ENCODE measurements around the gene CHPF. TPM values are rescaled to one million over a fixed set of nuclear protein-coding genes. Genes with fewer than 3 reads are reported as not detected.

CHPF gene
- total RNA-seq, 1 experiment from 2014 or later, result 81.2 TPM

- POLR2A ChIA-PET, result interaction anchor here (0.7 to 1.6 kb wide), 4 partner anchors 14 to 34 kb away, joined by 3 to 4 read pairs (median 3); no protein-coding TSS in a partner anchor
- BruUV-seq (replicated peaks), result no TSS peak
Observed at GRCh38 chr2:219495531-219496122, 48.0 kb downstream of the CHPF start.

GRCh38 chr2:219494952-219495530 is 48.6 kb downstream of the CHPF start:
- no peak overlapping the region for H3K4me3 Mint-ChIP-seq (ENCODE audit: unreplicated experiment)
- no TSS peak for BruUV-seq (replicated peaks)
- DNase-seq (ENCODE audit: unreplicated experiment), result no peak
- no peaks in the 10 kb centered on the region for H3K9me3 Mint-ChIP-seq (ENCODE audit: unreplicated experiment)
- intact Hi-C loops (cut with micrococcal nuclease), result no loop called here
- H3K36me3 Mint-ChIP-seq (ENCODE audit: insufficient read depth, unreplicated experiment), result peaks cover 4% of the 10 kb centered on the region
- peaks cover 16% of the 10 kb centered on the region for H3K4me1 Mint-ChIP-seq (ENCODE audit: insufficient read depth, unreplicated experiment)
- TF ChIP-seq CTCF (IDR thresholded peaks at IDR 0.05; ENCODE audit: unreplicated experiment), result no peak
- POLR2A ChIA-PET, result interaction anchor here (1.3 to 1.6 kb wide), 3 partner anchors 21 to 35 kb away, joined by 3 to 4 read pairs (median 3); no protein-coding TSS in a partner anchor
- CTCF ChIA-PET, result interaction anchor here (0.6 to 3.7 kb wide), 22 partner anchors 9 to 422 kb away, joined by 3 to 22 read pairs (median 4); no protein-coding TSS in a partner anchor
- no peak overlapping the region for H3K27ac Mint-ChIP-seq (ENCODE audit: low read depth, unreplicated experiment)
- no peaks in the 10 kb centered on the region for H3K27me3 Mint-ChIP-seq (ENCODE audit: insufficient read depth, unreplicated experiment)

More at GRCh38 chr2:219495531-219496122, 48.0 kb downstream of the CHPF start:
- H3K27me3 Mint-ChIP-seq (ENCODE audit: insufficient read depth, unreplicated experiment), result no peaks in the 10 kb centered on the region
- CTCF ChIA-PET, result interaction anchor here (0.6 to 3.7 kb wide), 20 partner anchors 8 to 847 kb away, joined by 3 to 22 read pairs (median 3); no protein-coding TSS in a partner anchor
- peaks cover 4% of the 10 kb centered on the region for H3K36me3 Mint-ChIP-seq (ENCODE audit: insufficient read depth, unreplicated experiment)
- H3K27ac Mint-ChIP-seq (ENCODE audit: low read depth, unreplicated experiment), result no peak overlapping the region
- DNase-seq (ENCODE audit: unreplicated experiment), result peak; percentile 72
- peaks cover 19% of the 10 kb centered on the region for H3K4me1 Mint-ChIP-seq (ENCODE audit: insufficient read depth, unreplicated experiment)
- TF ChIP-seq CTCF (IDR thresholded peaks at IDR 0.05; ENCODE audit: unreplicated experiment), result peak; percentile 42
- H3K4me3 Mint-ChIP-seq (ENCODE audit: unreplicated experiment), result no peak overlapping the region
- intact Hi-C loops (cut with micrococcal nuclease), result no loop called here
- H3K9me3 Mint-ChIP-seq (ENCODE audit: unreplicated experiment), result no peaks in the 10 kb centered on the region

- Mint-ChIP-seq H3K4me1 (ENCODE audit: insufficient read depth, unreplicated experiment) (peaks cover under 1% of the 10 kb centered on the region), H3K36me3 (ENCODE audit: insufficient read depth, unreplicated experiment) (peaks cover 4% of the 10 kb centered on the region), H3K27me3 (ENCODE audit: insufficient read depth, unreplicated experiment) (no peaks in the 10 kb centered on the region), H3K9me3 (ENCODE audit: unreplicated experiment) (no peaks in the 10 kb centered on the region), H3K4me3 (ENCODE audit: unreplicated experiment) (no peak overlapping the region), H3K27ac (ENCODE audit: low read depth, unreplicated experiment) (peak overlapping the region; percentile 42)
- TF ChIP-seq CTCF (IDR thresholded peaks at IDR 0.05; ENCODE audit: unreplicated experiment), result no peak
- CTCF ChIA-PET, result interaction anchor here (3.0 kb wide), 1 partner anchor 37 kb away, joined by 22 read pairs; no protein-coding TSS in a partner anchor
- POLR2A ChIA-PET, result no interaction called here
- intact Hi-C loops (cut with micrococcal nuclease), result no loop called here
- no peak for DNase-seq (ENCODE audit: unreplicated experiment)
- no TSS peak for BruUV-seq (replicated peaks)
Observed at GRCh38 chr2:219493086-219493485, 50.5 kb downstream of the CHPF start.

- no peak for TF ChIP-seq CTCF (IDR thresholded peaks at IDR 0.05; ENCODE audit: unreplicated experiment)
- no TSS peak for BruUV-seq (replicated peaks)
- Mint-ChIP-seq H3K27ac (ENCODE audit: low read depth, unreplicated experiment) (peak overlapping the region; percentile 42), H3K9me3 (ENCODE audit: unreplicated experiment) (no peaks in the 10 kb centered on the region), H3K4me3 (ENCODE audit: unreplicated experiment) (no peak overlapping the region), H3K27me3 (ENCODE audit: insufficient read depth, unreplicated experiment) (no peaks in the 10 kb centered on the region), H3K36me3 (ENCODE audit: insufficient read depth, unreplicated experiment) (peaks cover 4% of the 10 kb centered on the region), H3K4me1 (ENCODE audit: insufficient read depth, unreplicated experiment) (no peaks in the 10 kb centered on the region)
- intact Hi-C loops (cut with micrococcal nuclease), result no loop called here
- DNase-seq (ENCODE audit: unreplicated experiment), result no peak
- CTCF ChIA-PET, result interaction anchor here (2.1 kb wide), 1 partner anchor 16 kb away, joined by 8 read pairs; no protein-coding TSS in a partner anchor
- POLR2A ChIA-PET, result no interaction called here
Observed at GRCh38 chr2:219492575-219492974, 51.0 kb downstream of the CHPF start.
